Fibroblast of lung (primary cell): ENCODE data around the gene TGFBR3.

ENCODE experiments used
- CTCF ChIP-seq, 2 donors: IDR thresholded peaks in 1 of 2; conservative IDR thresholded peaks in 1 of 2; 1 replicate in 1 of 2; 2 replicates in 1 of 2; pipeline ENCODE4 v1.5.1; 2011 to 2012; ENCODE audit warnings: low read length in 2 of 2, control low read depth in 1 of 2, inconsistent platforms in 1 of 2, low read depth in 1 of 2, mild to moderate bottlenecking in 1 of 2
- EZH2 ChIP-seq: IDR thresholded peaks from 2 replicates; pipeline ENCODE4 v1.5.1; 2012; ENCODE audit warnings: low read length, control low read depth, mild to moderate bottlenecking; ENCODE audit errors: missing control alignments

GRCh38 chr1:91916046-91916445 lies 30.1 kb upstream of the TGFBR3 start:
- TF ChIP-seq CTCF (conservative IDR thresholded peaks at IDR 0.05 in 1 of 2, IDR thresholded peaks at IDR 0.05 in 1 of 2; ENCODE audit: low read depth in 1 of 2, low read length in 2 of 2) (no peak), EZH2 (no peak)
